Measurements from ENCODE around the gene RETN. TPM values are rescaled to one million over a fixed set of nuclear protein-coding genes. Genes with fewer than 3 reads are reported as not detected.

The RETN gene
- total RNA-seq, 2 experiments from 2014 or later, result not detected

DNA sequence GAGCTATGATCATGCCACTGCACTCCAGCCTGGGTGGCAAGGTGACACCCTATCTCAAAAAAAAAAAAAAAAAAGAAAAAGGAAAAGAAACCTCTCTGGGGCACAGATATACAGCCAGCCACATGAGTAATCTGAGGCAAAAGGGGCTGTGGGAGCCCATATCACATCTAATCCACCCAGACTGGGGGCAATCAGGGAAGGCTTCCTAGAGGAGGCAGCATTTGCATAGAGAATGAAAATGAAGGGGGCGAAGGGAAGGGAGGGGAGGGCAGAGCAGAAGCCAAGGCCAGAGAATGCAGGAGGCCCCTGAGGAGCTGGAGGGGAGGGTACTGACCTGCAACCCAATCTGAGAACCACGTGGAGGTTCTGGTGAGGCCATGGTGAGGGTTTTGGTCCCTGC lies 18.7 kb upstream of the RETN start:
- TF ChIP-seq CTCF (IDR thresholded peaks at IDR 0.05), result no peak
- Histone ChIP-seq H3K9me3 (ENCODE audit: control insufficient read depth in 1 of 2, insufficient read depth in 1 of 2, low read length in 2 of 2) (no peaks in the 10 kb centered on the region), H3K27me3 (ENCODE audit: control insufficient read depth in 1 of 2, insufficient read depth in 2 of 2, low read length in 2 of 2) (no peaks in the 10 kb centered on the region), H3K27ac (ENCODE audit: low read depth in 1 of 2, low read length in 2 of 2) (no peak overlapping the region), H3K4me1 (ENCODE audit: insufficient read depth, low read length) (peaks cover 13% of the 10 kb centered on the region), H3K36me3 (ENCODE audit: insufficient read depth, low read length) (peaks cover 20% of the 10 kb centered on the region), H3K4me3 (ENCODE audit: low read length) (no peak overlapping the region)
- CTCF ChIA-PET, result interaction anchor here (0.6 to 1.7 kb wide), 3 partner anchors 31 to 159 kb away, joined by 3 to 6 read pairs (median 4); partner anchors contain the start of gene TRAPPC5
- H3K4me3 Mint-ChIP-seq, result no peak overlapping the region
- POLR2A ChIA-PET, result interaction anchor here (2.3 kb wide), 1 partner anchor 21 kb away, joined by 7 read pairs; the partner anchor contains the start of genes PET100 and XAB2
- no peaks in the 10 kb centered on the region for H3K9me3 Mint-ChIP-seq
- H3K27ac Mint-ChIP-seq, result no peak overlapping the region
- H3K36me3 Mint-ChIP-seq (ENCODE audit: low read depth), result peaks cover 20% of the 10 kb centered on the region
- DNase-seq (no peak), ATAC-seq (ENCODE audit: poor library complexity) (no peak)
- no peaks in the 10 kb centered on the region for H3K27me3 Mint-ChIP-seq
- H3K4me1 Mint-ChIP-seq (ENCODE audit: low read depth), result peaks cover 12% of the 10 kb centered on the region
- intact Hi-C loops (cut with DNase I, micrococcal nuclease), result loop anchor here in 1 of 2 experiments (10.0 kb wide), 1 partner anchor 545 kb away; no protein-coding TSS in a partner anchor

GRCh38 chr19:7652061-7652641 lies 16.7 kb upstream of the RETN start:
- CTCF ChIA-PET, result interaction anchor here (0.7 to 2.4 kb wide), 6 partner anchors 9 to 147 kb away, joined by 3 to 17 read pairs (median 5); partner anchors contain the start of genes STXBP2 and TRAPPC5
- peak; percentile 99 for ATAC-seq (ENCODE audit: poor library complexity)
- POLR2A ChIA-PET, result interaction anchor here (1.0 to 2.3 kb wide), 3 partner anchors 14 to 217 kb away, joined by 5 to 7 read pairs (median 6); partner anchors contain the start of genes PET100 and XAB2
- intact Hi-C loops (cut with DNase I, micrococcal nuclease), result loop anchor here (1.0 to 10.0 kb wide), 5 partner anchors 28 to 547 kb away; partner anchors contain the start of gene TRAPPC5 (in 2 of the 2)
- Mint-ChIP-seq H3K4me3 (peak overlapping the region; percentile 77), H3K9me3 (no peaks in the 10 kb centered on the region), H3K27ac (peak overlapping the region; percentile 87), H3K4me1 (ENCODE audit: low read depth) (peaks cover 12% of the 10 kb centered on the region), H3K36me3 (ENCODE audit: low read depth) (peaks cover 10% of the 10 kb centered on the region), H3K27me3 (no peaks in the 10 kb centered on the region)
- no peaks in the 10 kb centered on the region for H3K9me3 ChIP-seq (ENCODE audit: control insufficient read depth in 1 of 2, insufficient read depth in 1 of 2, low read length in 2 of 2)
- peaks cover 4% of the 10 kb centered on the region for H3K36me3 ChIP-seq (ENCODE audit: insufficient read depth, low read length)
- peak overlapping the region; percentile 31 for H3K4me3 ChIP-seq (ENCODE audit: low read length)
- H3K4me1 ChIP-seq (ENCODE audit: insufficient read depth, low read length), result peaks cover 16% of the 10 kb centered on the region
- no peaks in the 10 kb centered on the region for H3K27me3 ChIP-seq (ENCODE audit: control insufficient read depth in 1 of 2, insufficient read depth in 2 of 2, low read length in 2 of 2)
- TF ChIP-seq CTCF (IDR thresholded peaks at IDR 0.05), result peak; percentile 99
- H3K27ac ChIP-seq (ENCODE audit: low read depth in 1 of 2, low read length in 2 of 2), result peak overlapping the region in 1 of 2 donors; percentile 49
- DNase-seq, result peak; percentile 81 to 94 (median 86)

- POLR2A ChIA-PET, result no interaction called here
- Mint-ChIP-seq H3K36me3 (ENCODE audit: low read depth) (no peaks in the 10 kb centered on the region), H3K9me3 (no peaks in the 10 kb centered on the region), H3K4me1 (ENCODE audit: low read depth) (peaks cover 25% of the 10 kb centered on the region), H3K27ac (no peak overlapping the region), H3K4me3 (no peak overlapping the region), H3K27me3 (no peaks in the 10 kb centered on the region)
- Histone ChIP-seq H3K27ac (ENCODE audit: low read depth in 1 of 2, low read length in 2 of 2) (no peak overlapping the region), H3K4me3 (ENCODE audit: low read length) (no peak overlapping the region), H3K27me3 (ENCODE audit: control insufficient read depth in 1 of 2, insufficient read depth in 2 of 2, low read length in 2 of 2) (no peaks in the 10 kb centered on the region), H3K4me1 (ENCODE audit: insufficient read depth, low read length) (peaks cover 33% of the 10 kb centered on the region), H3K9me3 (ENCODE audit: control insufficient read depth in 1 of 2, insufficient read depth in 1 of 2, low read length in 2 of 2) (no peaks in the 10 kb centered on the region), H3K36me3 (ENCODE audit: insufficient read depth, low read length) (no peaks in the 10 kb centered on the region)
- CTCF ChIA-PET, result interaction anchor here (1.2 to 3.8 kb wide), 3 partner anchors 26 to 145 kb away, joined by 3 to 16 read pairs (median 3); partner anchors contain the start of gene TRAPPC5
- intact Hi-C loops (cut with DNase I, micrococcal nuclease), result loop anchor here in 1 of 2 experiments (10.0 kb wide), 1 partner anchor 550 kb away; no protein-coding TSS in a partner anchor
- ATAC-seq (ENCODE audit: poor library complexity), result no peak
- no peak for DNase-seq
- no peak for TF ChIP-seq CTCF (IDR thresholded peaks at IDR 0.05)
Observed at GRCh38 chr19:7654401-7654800, 14.4 kb upstream of the RETN start.
